Ishikawa (cell line): Measurements from ENCODE around the gene GNG2.

ENCODE experiments used
- CEBPB ChIP-seq: IDR thresholded peaks from 2 replicates; pipeline ENCODE4 v1.6.1; 2012
- CREB1 ChIP-seq: IDR thresholded peaks from 2 replicates; pipeline ENCODE4 v1.6.1; 2012; ENCODE audit warnings: low read depth
- EGR1 ChIP-seq: IDR thresholded peaks from 2 replicates; pipeline ENCODE4 v1.6.1; 2012
- EP300 ChIP-seq: IDR thresholded peaks from 2 replicates; pipeline ENCODE4 v1.6.1; 2012; ENCODE audit warnings: borderline replicate concordance
- FOXM1 ChIP-seq: IDR thresholded peaks from 2 replicates; pipeline ENCODE4 v1.6.1; 2012; ENCODE audit warnings: low read depth, borderline replicate concordance
- MAX ChIP-seq: IDR thresholded peaks from 2 replicates; pipeline ENCODE4 v1.6.1; 2012
- NFIC ChIP-seq: IDR thresholded peaks from 2 replicates; pipeline ENCODE4 v1.6.1; 2012
- RAD21 ChIP-seq: IDR thresholded peaks from 2 replicates; pipeline ENCODE4 v1.6.1; 2012; ENCODE audit warnings: low read depth
- REST ChIP-seq: IDR thresholded peaks from 2 replicates; pipeline ENCODE4 v1.6.1; 2012; ENCODE audit warnings: low read depth, mild to moderate bottlenecking
- TAF1 ChIP-seq: IDR thresholded peaks from 2 replicates; pipeline ENCODE4 v1.6.1; 2012; ENCODE audit warnings: low read depth, mild to moderate bottlenecking
- TCF12 ChIP-seq: IDR thresholded peaks from 2 replicates; pipeline ENCODE4 v1.6.1; 2012; ENCODE audit warnings: low read depth
- TEAD4 ChIP-seq: IDR thresholded peaks from 2 replicates; pipeline ENCODE4 v1.6.1; 2012
- USF1 ChIP-seq: IDR thresholded peaks from 2 replicates; pipeline ENCODE4 v1.6.1; 2012
- YY1 ChIP-seq: IDR thresholded peaks from 2 replicates; pipeline ENCODE4 v1.6.1; 2012; ENCODE audit warnings: low read depth
- ZBTB7A ChIP-seq: IDR thresholded peaks from 2 replicates; pipeline ENCODE4 v1.6.1; 2012; ENCODE audit warnings: low read depth

Gene GNG2

GRCh38 chr14:51925980-51926379 is 65.6 kb downstream of the GNG2 start:
- no peak for TF ChIP-seq ZBTB7A
- TF ChIP-seq RAD21, result no peak
- no peak for TF ChIP-seq TCF12
- TF ChIP-seq REST, result no peak
- no peak for TF ChIP-seq TEAD4
- TF ChIP-seq NFIC, result no peak
- no peak for TF ChIP-seq CREB1
- no peak for TF ChIP-seq TAF1
- no peak for TF ChIP-seq EP300
- no peak for TF ChIP-seq USF1
- no peak for TF ChIP-seq FOXM1
- TF ChIP-seq CEBPB, result no peak
- no peak for TF ChIP-seq YY1

GRCh38 chr14:51926449-51926848 is 66.0 kb downstream of the GNG2 start:
- TF ChIP-seq FOXM1 (no peak), CREB1 (no peak), EP300 (no peak), EGR1 (no peak), NFIC (no peak), TEAD4 (no peak), CEBPB (no peak), TAF1 (no peak), USF1 (no peak)

- TF ChIP-seq REST (no peak), NFIC (no peak), EP300 (no peak), TCF12 (no peak), TEAD4 (no peak), EGR1 (no peak), RAD21 (no peak), ZBTB7A (no peak)
Observed at GRCh38 chr14:51928568-51928967, 68.2 kb downstream of the GNG2 start.

GRCh38 chr14:51929166-51929565 is 68.8 kb downstream of the GNG2 start:
- TF ChIP-seq EGR1 (no peak), MAX (no peak), FOXM1 (no peak), RAD21 (no peak), TEAD4 (no peak), NFIC (no peak), TCF12 (no peak), EP300 (no peak), USF1 (no peak), TAF1 (no peak), CEBPB (no peak), CREB1 (no peak), YY1 (no peak), ZBTB7A (no peak), REST (no peak)

GRCh38 chr14:51929910-51930682 is 69.7 kb downstream of the GNG2 start:
- TF ChIP-seq USF1 (no peak), NFIC (no peak), TCF12 (no peak), EGR1 (no peak), REST (no peak), CEBPB (no peak), TEAD4 (no peak)
